ENCODE measurements around the gene IFNA4. TPM values are rescaled to one million over a fixed set of nuclear protein-coding genes. Genes with fewer than 3 reads are reported as not detected.

Gene IFNA4
- total RNA-seq, 1 experiment from 2014 or later: not detected

- Histone ChIP-seq H3K4me1 (replicated peaks) (no peaks in the 10 kb centered on the region), H3K9me3 (replicated peaks) (no peaks in the 10 kb centered on the region), H3K4me3 (no peak within 1 kb of the TSS), H3K27me3 (replicated peaks) (no peaks in the 10 kb centered on the region), H3K36me3 (no peaks in the 10 kb centered on the region), H3K27ac (no peak within 1 kb of the TSS)
- no peak for DNase-seq (ENCODE audit: low read depth in 1 of 2, low spot score in 2 of 2)
Observed at GRCh38 chr9:21141427-21141882, 45.9 kb downstream of the IFNA4 start, which contains the start of gene IFNW1. TSS of gene IFNW1 (minus strand) at chr9:21141832. CDS start at chr9:21141570, 262 bp downstream.

DNA sequence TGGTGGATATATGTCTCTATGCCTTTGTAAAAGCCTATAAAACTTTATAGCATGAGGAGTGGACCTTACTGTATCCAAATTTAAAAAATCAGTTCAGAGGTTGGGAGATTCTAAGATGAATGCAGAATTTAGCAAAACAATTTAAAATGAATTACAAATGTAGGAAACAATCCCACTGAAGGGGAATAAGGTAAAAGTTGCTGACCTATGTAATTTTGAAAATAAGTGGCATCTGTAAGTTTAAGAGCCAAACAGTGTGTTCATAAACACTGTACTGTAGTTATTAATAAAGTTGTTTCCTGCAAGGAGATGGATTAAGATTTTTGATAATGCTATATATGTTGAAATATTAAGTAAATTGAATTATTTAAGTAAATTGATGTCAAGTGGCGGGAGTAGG lies 50.4 kb downstream of the IFNA4 start:
- Histone ChIP-seq H3K27ac (no peak overlapping the region), H3K9me3 (replicated peaks) (no peaks in the 10 kb centered on the region), H3K36me3 (no peaks in the 10 kb centered on the region), H3K4me1 (replicated peaks) (no peaks in the 10 kb centered on the region), H3K27me3 (replicated peaks) (no peaks in the 10 kb centered on the region), H3K4me3 (no peak overlapping the region)
- no peak for DNase-seq (ENCODE audit: low read depth in 1 of 2, low spot score in 2 of 2)

Other genes with a start within 250 kb of the IFNA4 start
- gene HACD4, start 155.9 kb downstream of the IFNA4 start, total RNA-seq (2014; rRNA removed; shearing (Covaris generic)): 2.6 and 5.2 TPM in 2 replicates
- gene IFNB1, start 109.6 kb downstream of the IFNA4 start, total RNA-seq (2014; rRNA removed; shearing (Covaris generic)): not detected in 2 replicates
- not detected in 2 replicates for gene IFNW1, start 45.8 kb downstream of the IFNA4 start, total RNA-seq (2014; rRNA removed; shearing (Covaris generic))
- gene IFNA21, start 20.9 kb downstream of the IFNA4 start, total RNA-seq (2014; rRNA removed; shearing (Covaris generic)): not detected in 2 replicates
- not detected in 2 replicates for gene IFNA7, start 14.6 kb upstream of the IFNA4 start, total RNA-seq (2014; rRNA removed; shearing (Covaris generic))
- gene IFNA10, start 19.6 kb upstream of the IFNA4 start, total RNA-seq (2014; rRNA removed; shearing (Covaris generic)): not detected in 2 replicates
- gene IFNA16, start 29.7 kb upstream of the IFNA4 start, total RNA-seq (2014; rRNA removed; shearing (Covaris generic)): not detected in 2 replicates
- gene IFNA17, start 40.6 kb upstream of the IFNA4 start, total RNA-seq (2014; rRNA removed; shearing (Covaris generic)): not detected in 2 replicates
- gene IFNA14, start 52.4 kb upstream of the IFNA4 start, total RNA-seq (2014; rRNA removed; shearing (Covaris generic)): not detected in 2 replicates
- gene IFNA5, start 117.7 kb upstream of the IFNA4 start, total RNA-seq (2014; rRNA removed; shearing (Covaris generic)): not detected in 2 replicates
- gene KLHL9, start 147.8 kb upstream of the IFNA4 start, total RNA-seq (2014; rRNA removed; shearing (Covaris generic)): 14.2 and 16.5 TPM in 2 replicates
- not detected in 2 replicates for gene IFNA6, start 163.3 kb upstream of the IFNA4 start, total RNA-seq (2014; rRNA removed; shearing (Covaris generic))
- not detected in 2 replicates for gene IFNA13, start 180.5 kb upstream of the IFNA4 start, total RNA-seq (2014; rRNA removed; shearing (Covaris generic))
- gene IFNA2, start 197.8 kb upstream of the IFNA4 start, total RNA-seq (2014; rRNA removed; shearing (Covaris generic)): not detected in 2 replicates
- gene IFNA8, start 221.5 kb upstream of the IFNA4 start, total RNA-seq (2014; rRNA removed; shearing (Covaris generic)): not detected in 2 replicates